Hepatocyte (in vitro differentiated cells): ENCODE measurements around the gene PCBP3. TPM values are rescaled to one million over a fixed set of nuclear protein-coding genes. Genes with fewer than 3 reads are reported as not detected.
"Not testable (repeated sequence)": the region's sequence is repeated elsewhere in the genome, so short reads cannot be mapped to it uniquely, and the experiment has no call there.

Experiments used
- DNase-seq: peaks from one replicate; pipeline ENCODE4 v3.0.0-alpha.2; 2016; ENCODE audit warnings: low spot score
- H2AFZ ChIP-seq: fragments of 200-600 bp; sonication (generic); 2 replicates; pipeline ENCODE4 v1.6.0; 2016; ENCODE audit warnings: antibody characterized with exemption, mild to moderate bottlenecking
- H3K27ac ChIP-seq: fragments of 200-600 bp; sonication (generic); 2 replicates; pipeline ENCODE4 v1.5.1; 2016; ENCODE audit warnings: mild to moderate bottlenecking
- H3K27me3 ChIP-seq: fragments of 200-600 bp; sonication (generic); 2 replicates; pipeline ENCODE4 v1.6.1; 2016
- H3K36me3 ChIP-seq: fragments of 200-600 bp; sonication (generic); replicated peaks from 2 replicates; pipeline ENCODE4 v1.5.1; 2016; ENCODE audit warnings: low read depth; ENCODE audit not compliant: insufficient read depth
- H3K4me1 ChIP-seq: fragments of 200-600 bp; sonication (generic); 2 replicates; pipeline ENCODE4 v1.5.1; 2016; ENCODE audit warnings: mild to moderate bottlenecking, moderate library complexity; ENCODE audit not compliant: insufficient read depth
- H3K4me2 ChIP-seq: fragments of 200-600 bp; sonication (generic); 2 replicates; pipeline ENCODE4 v1.6.0; 2016
- H3K4me3 ChIP-seq: fragments of 200-600 bp; sonication (generic); 2 replicates; pipeline ENCODE4 v1.5.1; 2016; ENCODE audit warnings: mild to moderate bottlenecking
- H3K79me2 ChIP-seq: fragments of 200-600 bp; sonication (generic); 2 replicates; pipeline ENCODE4 v1.6.0; 2017; ENCODE audit warnings: mild to moderate bottlenecking
- H3K9me2 ChIP-seq: fragments of 200-600 bp; sonication (generic); replicated peaks from 2 replicates; pipeline ENCODE4 v1.6.0; 2017; ENCODE audit warnings: mild to moderate bottlenecking; ENCODE audit not compliant: insufficient read depth
- H3K9me3 ChIP-seq: fragments of 200-600 bp; sonication (generic); 2 replicates; pipeline ENCODE4 v1.5.1; 2016; ENCODE audit warnings: low read depth, mild to moderate bottlenecking
- H4K20me1 ChIP-seq: fragments of 200-600 bp; sonication (generic); 2 replicates; pipeline ENCODE4 v1.6.0; 2016; ENCODE audit warnings: mild to moderate bottlenecking; ENCODE audit not compliant: insufficient read depth, poor library complexity, severe bottlenecking
- EZH2 ChIP-seq: fragments of 200-600 bp; sonication (generic); IDR thresholded peaks from 2 replicates; pipeline ENCODE4 v1.6.1; 2016; ENCODE audit warnings: antibody characterized with exemption, mild to moderate bottlenecking, borderline replicate concordance
- EZH2phosphoT487 ChIP-seq: fragments of 200-600 bp; sonication (generic); IDR thresholded peaks from one replicate; pipeline ENCODE4 v1.6.1; 2018; ENCODE audit warnings: antibody characterized with exemption, mild to moderate bottlenecking, low read depth, moderate library complexity; ENCODE audit not compliant: unreplicated experiment, severe bottlenecking
- WGBS: methylation state at CpG from one replicate; pipeline ENCODE4 v1.1.6; 2016; ENCODE audit warnings: low lambda C conversion rate; ENCODE audit errors: missing lambda C conversion rate; 5-methylcytosine and 5-hydroxymethylcytosine counted together
- polyA plus RNA-seq: library from polyadenylated mRNA; unstranded; fragments of >200 nt; fragmentation: Nextera tagmentation; extraction: Ambion mirVana; gene quantifications from 2 replicates; pipeline ENCODE4 v1.2.1, GENCODE V29; 2016
- total RNA-seq: library from RNA; depleted of rRNA; stranded (reverse); fragments of >200 nt; gene quantifications from 2 replicates; pipeline ENCODE4 v1.2.3, GENCODE V29; 2014
- TF ChIP-seq, protein P1 (sequence below): fragments of 200-600 bp; sonication (generic); IDR thresholded peaks from 2 replicates; pipeline ENCODE4 v1.5.1; 2016; ENCODE audit warnings: antibody characterized with exemption, mild to moderate bottlenecking; ENCODE audit not compliant: poor library complexity

PCBP3 gene
- total and polyA plus RNA-seq, 2 experiments from 2014 or later: 3.1 to 8.8 TPM

DNA sequence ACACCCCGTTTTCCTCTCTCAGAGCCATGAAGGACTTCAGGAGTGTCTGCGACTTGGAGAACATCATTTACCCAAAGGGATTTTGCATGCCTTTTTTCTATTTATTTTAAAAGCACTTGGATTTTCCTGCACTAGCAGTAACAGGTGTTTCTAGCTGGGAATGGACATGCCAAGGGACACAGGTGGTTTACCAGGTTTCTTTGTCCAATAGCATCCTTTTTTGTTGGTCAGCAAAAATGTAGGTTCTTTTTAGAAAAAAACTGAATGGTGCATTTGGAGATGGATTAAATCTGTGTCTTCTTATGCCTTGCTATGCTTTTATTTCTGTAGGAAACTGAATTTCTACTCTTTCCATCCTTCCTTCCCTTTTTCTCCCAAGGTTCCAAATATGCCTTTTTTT, 205.3 kb downstream of the PCBP3 start:
- 80% methylated on average over 2 of the region's 2 CpGs for WGBS

GRCh38 chr21:45849651-45850050, 206.1 kb downstream of the PCBP3 start:
- H2AFZ ChIP-seq: no peak overlapping the region
- no peak overlapping the region for H3K4me3 ChIP-seq
- DNase-seq: no peak
- H3K4me2 ChIP-seq: no peak overlapping the region
- no peaks in the 10 kb centered on the region for H3K9me3 ChIP-seq
- no peak overlapping the region for H3K27ac ChIP-seq
- TF ChIP-seq EZH2phosphoT487: no peak
- TF ChIP-seq EZH2: no peak
- TF ChIP-seq, protein P1, sequence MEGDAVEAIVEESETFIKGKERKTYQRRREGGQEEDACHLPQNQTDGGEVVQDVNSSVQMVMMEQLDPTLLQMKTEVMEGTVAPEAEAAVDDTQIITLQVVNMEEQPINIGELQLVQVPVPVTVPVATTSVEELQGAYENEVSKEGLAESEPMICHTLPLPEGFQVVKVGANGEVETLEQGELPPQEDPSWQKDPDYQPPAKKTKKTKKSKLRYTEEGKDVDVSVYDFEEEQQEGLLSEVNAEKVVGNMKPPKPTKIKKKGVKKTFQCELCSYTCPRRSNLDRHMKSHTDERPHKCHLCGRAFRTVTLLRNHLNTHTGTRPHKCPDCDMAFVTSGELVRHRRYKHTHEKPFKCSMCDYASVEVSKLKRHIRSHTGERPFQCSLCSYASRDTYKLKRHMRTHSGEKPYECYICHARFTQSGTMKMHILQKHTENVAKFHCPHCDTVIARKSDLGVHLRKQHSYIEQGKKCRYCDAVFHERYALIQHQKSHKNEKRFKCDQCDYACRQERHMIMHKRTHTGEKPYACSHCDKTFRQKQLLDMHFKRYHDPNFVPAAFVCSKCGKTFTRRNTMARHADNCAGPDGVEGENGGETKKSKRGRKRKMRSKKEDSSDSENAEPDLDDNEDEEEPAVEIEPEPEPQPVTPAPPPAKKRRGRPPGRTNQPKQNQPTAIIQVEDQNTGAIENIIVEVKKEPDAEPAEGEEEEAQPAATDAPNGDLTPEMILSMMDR: no peak
- H3K9me2 ChIP-seq: no peaks in the 10 kb centered on the region
- H3K79me2 ChIP-seq: no peaks in the 10 kb centered on the region
- H4K20me1 ChIP-seq: no peaks in the 10 kb centered on the region
- H3K4me1 ChIP-seq: peaks cover 11% of the 10 kb centered on the region
- H3K36me3 ChIP-seq: no peaks in the 10 kb centered on the region
- WGBS: 93% methylated on average over 10 of the region's 10 CpGs
- H3K27me3 ChIP-seq: no peaks in the 10 kb centered on the region

More for the DNA sequence above, 205.3 kb downstream of the PCBP3 start:
- H3K4me1 ChIP-seq: peaks cover 11% of the 10 kb centered on the region
- H3K9me3 ChIP-seq: no peaks in the 10 kb centered on the region
- TF ChIP-seq EZH2phosphoT487: no peak
- TF ChIP-seq, protein P1: no peak
- no peak for TF ChIP-seq EZH2
- no peaks in the 10 kb centered on the region for H3K79me2 ChIP-seq
- H3K27ac ChIP-seq: no peak overlapping the region
- no peak overlapping the region for H2AFZ ChIP-seq
- no peaks in the 10 kb centered on the region for H3K9me2 ChIP-seq
- no peaks in the 10 kb centered on the region for H3K36me3 ChIP-seq
- H4K20me1 ChIP-seq: no peaks in the 10 kb centered on the region
- H3K4me3 ChIP-seq: no peak overlapping the region
- no peak overlapping the region for H3K4me2 ChIP-seq
- no peak for DNase-seq
- H3K27me3 ChIP-seq: no peaks in the 10 kb centered on the region

GRCh38 chr21:45850181-45850580, 206.7 kb downstream of the PCBP3 start:
- no peak overlapping the region for H3K27ac ChIP-seq
- H3K4me1 ChIP-seq: peaks cover 13% of the 10 kb centered on the region
- TF ChIP-seq EZH2phosphoT487: no peak
- TF ChIP-seq, protein P1: no peak
- TF ChIP-seq EZH2: no peak
- no peak overlapping the region for H2AFZ ChIP-seq
- H3K9me2 ChIP-seq: no peaks in the 10 kb centered on the region
- H3K4me3 ChIP-seq: no peak overlapping the region
- H3K36me3 ChIP-seq: no peaks in the 10 kb centered on the region
- no peaks in the 10 kb centered on the region for H3K27me3 ChIP-seq
- DNase-seq: no peak
- no peaks in the 10 kb centered on the region for H4K20me1 ChIP-seq
- WGBS: 85% methylated on average over 4 of the region's 4 CpGs
- no peaks in the 10 kb centered on the region for H3K79me2 ChIP-seq
- H3K9me3 ChIP-seq: no peaks in the 10 kb centered on the region
- H3K4me2 ChIP-seq: no peak overlapping the region

DNA sequence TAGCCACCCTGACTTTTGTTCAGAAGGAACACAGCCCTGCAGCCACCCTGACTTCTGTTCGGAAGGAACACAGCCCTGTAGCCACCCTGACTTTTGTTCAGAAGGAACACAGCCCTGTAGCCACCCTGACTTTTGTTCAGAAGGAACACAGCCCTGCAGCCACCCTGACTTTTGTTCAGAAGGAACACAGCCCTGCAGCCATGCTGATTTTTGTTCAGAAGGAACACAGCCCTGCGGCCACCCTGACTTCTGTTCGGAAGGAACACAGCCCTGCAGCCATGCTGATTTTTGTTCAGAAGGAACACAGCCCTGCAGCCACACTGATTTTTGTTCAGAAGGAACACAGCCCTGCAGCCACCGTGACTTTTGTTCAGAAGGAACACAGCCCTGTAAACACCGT, 208.9 kb downstream of the PCBP3 start:
- H2AFZ ChIP-seq, H3K4me2 ChIP-seq, H3K9me2 ChIP-seq, H3K4me1 ChIP-seq, H3K79me2 ChIP-seq, H3K27me3 ChIP-seq, H3K9me3 ChIP-seq, H3K27ac ChIP-seq, H4K20me1 ChIP-seq, H3K4me3 ChIP-seq, H3K36me3 ChIP-seq, DNase-seq: not testable (repeated sequence)
- WGBS: 61% methylated on average over 5 of the region's 5 CpGs
